SJCRH30 (cell line): ENCODE data around the gene PDE1A. TPM values are rescaled to one million over a fixed set of nuclear protein-coding genes. Genes with fewer than 3 reads are reported as not detected.

ENCODE experiments used
- DNase-seq, 2 experiments: peaks; one replicate each; pipeline ENCODE4 v3.0.0-alpha.2; 2015 to 2020
- H3K27ac ChIP-seq: fragments of 250-450 bp; sonication (Bioruptor Pico); 2 replicates; pipeline ENCODE4 v1.5.1; 2020; ENCODE audit warnings: mild to moderate bottlenecking, moderate library complexity
- H3K27me3 ChIP-seq: fragments of 250-450 bp; sonication (Bioruptor Pico); 2 replicates; pipeline ENCODE4 v1.5.1; 2020; ENCODE audit warnings: mild to moderate bottlenecking, moderate library complexity
- H3K36me3 ChIP-seq: fragments of 250-450 bp; sonication (Bioruptor Pico); 2 replicates; pipeline ENCODE4 v1.5.1; 2020; ENCODE audit warnings: mild to moderate bottlenecking, moderate library complexity
- H3K4me1 ChIP-seq: fragments of 250-450 bp; sonication (Bioruptor Pico); 2 replicates; pipeline ENCODE4 v1.5.1; 2020; ENCODE audit warnings: mild to moderate bottlenecking, moderate library complexity
- H3K4me3 ChIP-seq: fragments of 250-450 bp; sonication (Bioruptor Pico); 2 replicates; pipeline ENCODE4 v1.5.1; 2020; ENCODE audit warnings: mild to moderate bottlenecking, moderate library complexity
- H3K9me3 ChIP-seq: fragments of 250-450 bp; sonication (Bioruptor Pico); replicated peaks from 2 replicates; pipeline ENCODE4 v1.5.1; 2020; ENCODE audit warnings: mild to moderate bottlenecking, moderate library complexity
- total RNA-seq: library from RNA; depleted of rRNA; stranded (reverse); fragments of >200 nt; shearing (Covaris generic); gene quantifications from 2 replicates; pipeline ENCODE4 v1.2.3, GENCODE V29; 2014

PDE1A gene
- total RNA-seq, 1 experiment from 2014 or later, result 1.6 TPM

- Histone ChIP-seq H3K27ac (no peak overlapping the region), H3K36me3 (no peaks in the 10 kb centered on the region), H3K27me3 (no peaks in the 10 kb centered on the region), H3K9me3 (no peaks in the 10 kb centered on the region), H3K4me1 (no peaks in the 10 kb centered on the region), H3K4me3 (no peak overlapping the region)
- DNase-seq, result no peak
Measured at GRCh38 chr2:182164686-182165085, 262.1 kb downstream of the PDE1A start.

GRCh38 chr2:182163878-182164277, 263.0 kb downstream of the PDE1A start:
- H3K4me3 ChIP-seq, result no peak overlapping the region
- H3K27ac ChIP-seq, result no peak overlapping the region
- H3K27me3 ChIP-seq, result no peaks in the 10 kb centered on the region
- no peaks in the 10 kb centered on the region for H3K9me3 ChIP-seq
- no peak for DNase-seq
- no peaks in the 10 kb centered on the region for H3K36me3 ChIP-seq
- no peaks in the 10 kb centered on the region for H3K4me1 ChIP-seq

- H3K4me1 ChIP-seq, result peaks cover 14% of the 10 kb centered on the region
- no peaks in the 10 kb centered on the region for H3K27me3 ChIP-seq
- no peak for DNase-seq
- no peak overlapping the region for H3K4me3 ChIP-seq
- H3K27ac ChIP-seq, result no peak overlapping the region
- no peaks in the 10 kb centered on the region for H3K9me3 ChIP-seq
- H3K36me3 ChIP-seq, result no peaks in the 10 kb centered on the region
Measured at GRCh38 chr2:182148344-182148743, 278.5 kb downstream of the PDE1A start.

DNA sequence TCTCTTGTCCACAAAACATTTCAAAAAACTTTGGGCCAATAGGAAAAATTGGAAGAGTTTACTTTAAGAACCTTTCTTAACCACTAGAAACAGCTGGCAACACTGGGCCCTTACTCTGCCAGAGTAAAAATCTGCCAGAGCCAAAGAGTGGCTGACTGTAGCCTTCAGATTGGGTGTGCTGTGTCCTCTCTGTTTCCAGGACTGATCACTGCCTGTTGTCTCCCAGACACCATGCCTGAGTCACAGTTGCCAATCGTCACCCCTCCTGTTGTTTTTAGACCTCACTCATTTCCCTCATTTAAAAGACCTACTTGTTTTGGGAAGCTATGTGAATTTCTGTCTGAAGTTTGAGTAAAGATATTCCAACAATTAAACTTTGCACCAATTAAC, 282.1 kb downstream of the PDE1A start:
- peak; percentile 30 to 35 for DNase-seq
- Histone ChIP-seq H3K9me3 (no peaks in the 10 kb centered on the region), H3K4me1 (peaks cover 14% of the 10 kb centered on the region), H3K4me3 (no peak overlapping the region), H3K36me3 (no peaks in the 10 kb centered on the region), H3K27ac (peak overlapping the region; percentile 35), H3K27me3 (no peaks in the 10 kb centered on the region)

GRCh38 chr2:182144041-182144775, 282.6 kb downstream of the PDE1A start:
- Histone ChIP-seq H3K4me3 (no peak overlapping the region), H3K27ac (peak overlapping the region; percentile 35), H3K36me3 (no peaks in the 10 kb centered on the region), H3K9me3 (no peaks in the 10 kb centered on the region), H3K27me3 (no peaks in the 10 kb centered on the region), H3K4me1 (peaks cover 14% of the 10 kb centered on the region)
- DNase-seq, result peak; percentile 7 to 13

- H3K9me3 ChIP-seq, result no peaks in the 10 kb centered on the region
- no peaks in the 10 kb centered on the region for H3K36me3 ChIP-seq
- no peak overlapping the region for H3K27ac ChIP-seq
- no peak overlapping the region for H3K4me3 ChIP-seq
- DNase-seq, result no peak
- no peaks in the 10 kb centered on the region for H3K27me3 ChIP-seq
- H3K4me1 ChIP-seq, result peaks cover 14% of the 10 kb centered on the region
Measured at GRCh38 chr2:182142062-182142461, 284.8 kb downstream of the PDE1A start.

- Histone ChIP-seq H3K27ac (no peak overlapping the region), H3K36me3 (no peaks in the 10 kb centered on the region; the same call in 1 of the 2 replicates), H3K4me1 (no peaks in the 10 kb centered on the region), H3K27me3 (no peaks in the 10 kb centered on the region), H3K4me3 (no peak overlapping the region), H3K9me3 (no peaks in the 10 kb centered on the region)
- no peak for DNase-seq
Measured at GRCh38 chr2:182134201-182134600, 292.6 kb downstream of the PDE1A start.

DNA sequence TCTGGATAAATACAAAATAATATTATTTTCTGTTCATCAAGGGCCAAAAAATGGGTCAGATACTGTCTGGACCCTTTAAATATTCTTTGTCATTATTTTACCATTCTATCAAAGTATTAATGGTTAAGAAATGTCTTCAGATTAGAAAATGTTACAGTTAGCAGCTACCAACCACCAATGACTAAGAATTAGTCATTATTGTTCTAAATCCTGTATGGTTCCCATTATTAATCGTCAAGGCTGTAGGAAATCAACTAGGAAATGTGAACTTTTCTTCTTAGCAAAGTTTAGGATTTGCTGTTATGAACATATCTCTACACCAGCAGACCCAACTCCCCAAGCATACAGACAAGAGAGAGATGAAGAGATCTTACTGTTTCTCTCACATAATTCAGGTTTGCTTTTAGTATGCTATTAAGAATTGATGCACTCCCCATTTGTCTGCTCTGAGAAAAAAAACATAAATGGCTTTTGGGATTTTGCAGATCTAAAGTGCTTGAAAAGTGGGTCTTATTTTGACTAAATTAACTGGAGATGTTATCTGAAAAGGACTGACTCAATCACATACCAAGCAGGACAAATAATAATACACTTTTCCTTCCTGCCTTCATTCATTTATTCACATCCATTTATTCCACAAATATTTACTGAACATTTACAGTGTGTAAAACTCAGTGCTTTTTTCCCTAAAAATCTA, 293.5 kb downstream of the PDE1A start:
- no peaks in the 10 kb centered on the region for H3K9me3 ChIP-seq
- DNase-seq, result no peak
- H3K36me3 ChIP-seq, result no peaks in the 10 kb centered on the region; the same call in 1 of the 2 replicates

GRCh38 chr2:182132605-182133004, 294.2 kb downstream of the PDE1A start:
- Histone ChIP-seq H3K36me3 (no peaks in the 10 kb centered on the region; the same call in 1 of the 2 replicates), H3K4me3 (no peak overlapping the region), H3K27ac (no peak overlapping the region), H3K27me3 (no peaks in the 10 kb centered on the region), H3K4me1 (no peaks in the 10 kb centered on the region), H3K9me3 (no peaks in the 10 kb centered on the region)
- DNase-seq, result no peak

More for the DNA sequence above, 293.5 kb downstream of the PDE1A start:
- Histone ChIP-seq H3K4me3 (no peak overlapping the region), H3K27ac (no peak overlapping the region), H3K4me1 (no peaks in the 10 kb centered on the region), H3K27me3 (no peaks in the 10 kb centered on the region)

- Histone ChIP-seq H3K4me3 (no peak overlapping the region), H3K4me1 (no peaks in the 10 kb centered on the region), H3K27me3 (no peaks in the 10 kb centered on the region), H3K9me3 (no peaks in the 10 kb centered on the region), H3K27ac (no peak overlapping the region), H3K36me3 (no peaks in the 10 kb centered on the region; the same call in 1 of the 2 replicates)
- DNase-seq, result no peak
Measured at GRCh38 chr2:182128821-182129707, 297.8 kb downstream of the PDE1A start.

DNA sequence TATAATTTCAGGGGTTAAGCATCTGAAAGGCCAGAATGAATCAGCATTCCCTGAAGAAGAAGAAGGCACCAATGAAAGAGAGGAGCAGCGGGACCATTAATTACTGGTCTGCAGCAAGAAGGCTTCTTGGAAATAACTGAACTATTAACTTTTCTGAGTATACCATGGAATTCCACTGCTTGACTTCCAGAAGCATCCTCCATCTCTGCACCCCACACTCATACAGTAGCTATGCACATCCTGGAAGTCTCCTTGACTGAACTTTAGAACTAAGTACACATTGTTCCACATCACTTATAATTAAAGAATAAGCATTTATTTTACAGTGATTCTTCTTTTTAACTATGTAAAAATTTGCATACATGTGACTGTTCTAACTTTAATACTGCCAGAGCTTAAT, 309.6 kb downstream of the PDE1A start:
- Histone ChIP-seq H3K4me3 (no peak overlapping the region), H3K4me1 (no peaks in the 10 kb centered on the region), H3K9me3 (no peaks in the 10 kb centered on the region), H3K36me3 (no peaks in the 10 kb centered on the region), H3K27me3 (no peaks in the 10 kb centered on the region), H3K27ac (no peak overlapping the region)
- DNase-seq, result no peak

- H3K9me3 ChIP-seq, result no peaks in the 10 kb centered on the region
- H3K4me3 ChIP-seq, result no peak overlapping the region
- DNase-seq, result no peak
- H3K27ac ChIP-seq, result no peak overlapping the region
- no peaks in the 10 kb centered on the region for H3K36me3 ChIP-seq
- no peaks in the 10 kb centered on the region for H3K27me3 ChIP-seq
- no peaks in the 10 kb centered on the region for H3K4me1 ChIP-seq
Measured at GRCh38 chr2:182116774-182117173, 310.1 kb downstream of the PDE1A start.

DNA sequence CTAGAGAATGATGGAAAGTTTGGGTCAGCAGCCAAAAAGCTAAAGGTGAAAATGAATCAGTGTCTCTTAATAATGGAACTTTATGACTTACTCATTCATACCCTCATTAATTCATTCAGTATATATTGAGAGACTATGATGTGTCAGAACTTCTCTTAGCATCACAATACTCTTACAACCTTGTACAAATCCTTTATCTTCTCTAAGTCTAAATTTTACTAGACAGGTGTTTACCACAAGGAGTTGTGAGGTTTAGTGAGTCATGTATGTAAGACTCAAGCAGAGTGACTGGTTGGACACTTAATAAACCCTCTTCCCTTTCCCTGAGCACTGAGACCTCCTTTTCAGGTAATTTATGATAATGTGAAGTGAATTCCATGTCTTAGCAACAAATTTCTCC, 311.6 kb downstream of the PDE1A start:
- Histone ChIP-seq H3K27me3 (no peaks in the 10 kb centered on the region), H3K4me3 (no peak overlapping the region), H3K9me3 (no peaks in the 10 kb centered on the region), H3K27ac (no peak overlapping the region), H3K36me3 (no peaks in the 10 kb centered on the region), H3K4me1 (no peaks in the 10 kb centered on the region)
- DNase-seq, result no peak

GRCh38 chr2:182113334-182113733, 313.5 kb downstream of the PDE1A start:
- no peak for DNase-seq
- Histone ChIP-seq H3K27ac (no peak overlapping the region), H3K4me3 (no peak overlapping the region), H3K36me3 (no peaks in the 10 kb centered on the region), H3K27me3 (no peaks in the 10 kb centered on the region), H3K4me1 (no peaks in the 10 kb centered on the region), H3K9me3 (no peaks in the 10 kb centered on the region)

DNA sequence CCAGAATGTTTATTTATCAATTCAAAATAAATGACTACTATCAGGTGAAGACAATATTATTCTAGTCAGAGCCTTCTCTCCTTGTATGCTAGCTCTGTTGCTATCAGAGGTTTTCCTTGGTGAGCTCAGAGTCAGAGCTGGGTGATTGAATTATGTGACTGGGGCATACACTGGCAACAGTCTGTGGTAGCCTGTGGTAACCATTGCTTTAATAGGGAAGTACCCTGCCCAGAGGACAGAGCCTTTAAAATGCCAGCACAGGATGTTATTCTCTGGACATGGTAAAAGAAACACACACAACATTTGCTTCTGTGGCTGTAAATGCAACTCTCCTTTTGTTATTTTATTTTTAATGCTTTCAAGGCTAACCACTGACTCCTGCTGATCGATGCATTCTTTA, 316.5 kb downstream of the PDE1A start:
- Histone ChIP-seq H3K9me3 (no peaks in the 10 kb centered on the region), H3K27ac (no peak overlapping the region), H3K4me1 (no peaks in the 10 kb centered on the region), H3K36me3 (no peaks in the 10 kb centered on the region), H3K4me3 (no peak overlapping the region), H3K27me3 (no peaks in the 10 kb centered on the region)
- DNase-seq, result no peak
